HepG2 (cell line): Measurements from ENCODE around the gene TIPRL. TPM values are rescaled to one million over a fixed set of nuclear protein-coding genes. Genes with fewer than 3 reads are reported as not detected.

Experiments
- ATAC-seq: fragments of 200-7000 bp; cut with Tn5 transposase; 3 replicates; pipeline ENCODE4 v1.9.1; 2020; ENCODE audit warnings: mild to moderate bottlenecking, moderate library complexity
- BruUV-seq: library from RNA; stranded (reverse); fragments of 400-500 nt; replicated peaks from 2 replicates; lab custom pipeline; 2021; lab: Mats Ljungman, UMichigan
- CTCF ChIA-PET: fragments of 300-600 bp; formaldehyde crosslinking; extraction: SDS; loops from one replicate; lab custom pipeline; 2021; ENCODE audit warnings: low total read pairs, inconsistent platforms, low intra/inter-chr PET ratio; lab: Yijun Ruan, JAX
- POLR2A ChIA-PET: fragments of 350-600 bp; sonication (Branson Sonifier 250); formaldehyde crosslinking; loops from one replicate; lab custom pipeline; 2020; ENCODE audit warnings: antibody characterized with exemption, inconsistent platforms; lab: Yijun Ruan, JAX
- DNase-seq: peaks from one replicate; pipeline ENCODE4 v3.0.0-alpha.2; 2015; ENCODE audit warnings: low spot score
- FAIRE-seq: peaks from 3 replicates; lab custom pipeline; 2011; peaks lifted over from hg19 to GRCh38; lab: Jason Lieb, UNC
- H2AFZ ChIP-seq: one replicate; pipeline ENCODE4 v1.6.1; 2011; ENCODE audit warnings: low read length, inconsistent platforms
- H3K27ac ChIP-seq: fragments of 300-600 bp; 3 replicates; pipeline ENCODE4 v1.8.0; 2011; ENCODE audit warnings: mixed run types, mild to moderate bottlenecking, mixed read lengths, low read length, inconsistent platforms; ENCODE audit not compliant: insufficient read depth; ENCODE audit errors: extremely low read length
- H3K27me3 ChIP-seq, 2 experiments: fragments of 200-600 bp in 1 of 2; 2 replicates in 1 of 2; 3 replicates in 1 of 2; pipeline versions ENCODE4 v1.6.0 to v1.8.0; 2011; ENCODE audit warnings: low read length in 2 of 2, mild to moderate bottlenecking in 2 of 2, moderate library complexity in 2 of 2, inconsistent platforms in 1 of 2; ENCODE audit not compliant: insufficient read depth in 2 of 2, control insufficient read depth in 1 of 2
- H3K36me3 ChIP-seq, 2 experiments: fragments of 200-600 bp in 1 of 2; replicated peaks in 1 of 2; 2 replicates in 1 of 2; 3 replicates in 1 of 2; pipeline versions ENCODE4 v1.5.1 to v1.8.0; 2011; ENCODE audit warnings: low read length in 2 of 2, inconsistent platforms in 1 of 2; ENCODE audit not compliant: insufficient read depth in 2 of 2, control insufficient read depth in 1 of 2
- H3K4me1 ChIP-seq: 2 replicates; pipeline ENCODE4 v1.5.1; 2012; ENCODE audit warnings: low read length, inconsistent platforms; ENCODE audit not compliant: insufficient read depth
- H3K4me2 ChIP-seq: 2 replicates; pipeline ENCODE4 v1.6.0; 2011; ENCODE audit warnings: low read depth, low read length, inconsistent platforms
- H3K4me3 ChIP-seq, 3 experiments: fragments of 200-600 bp in 1 of 3; sonication (generic), shearing (Covaris generic) in 1 of 3; replicated peaks in 1 of 3; 2 replicates each; pipeline ENCODE4 v1.5.1; 2011 to 2016; ENCODE audit warnings: low read length in 3 of 3, inconsistent platforms in 2 of 3, low read depth in 2 of 3, mild to moderate bottlenecking in 2 of 3, control low read depth in 1 of 3, mixed read lengths in 1 of 3; ENCODE audit not compliant: insufficient read depth in 1 of 3
- H3K79me2 ChIP-seq: one replicate; pipeline ENCODE4 v1.6.1; 2011; ENCODE audit warnings: low read length, inconsistent platforms; ENCODE audit not compliant: insufficient read depth
- H3K9ac ChIP-seq: 2 replicates; pipeline ENCODE4 v1.6.0; 2011; ENCODE audit warnings: mild to moderate bottlenecking, low read depth, low read length, inconsistent platforms; ENCODE audit not compliant: insufficient read depth
- H3K9me3 ChIP-seq: 2 replicates; pipeline ENCODE4 v1.5.1; 2012; ENCODE audit warnings: mild to moderate bottlenecking, low read length
- H4K20me1 ChIP-seq: 2 replicates; pipeline ENCODE4 v1.6.0; 2011; ENCODE audit warnings: inconsistent platforms, mild to moderate bottlenecking, low read length, moderate library complexity; ENCODE audit not compliant: insufficient read depth
- CAMTA2 ChIP-seq: sonication (generic); formaldehyde crosslinking; IDR thresholded peaks from 2 replicates; pipeline ENCODE4 v1.4.0; 2020; ENCODE audit warnings: mild to moderate bottlenecking, missing genetic modification reagents, borderline replicate concordance
- CHCHD3 ChIP-seq: sonication (generic); formaldehyde crosslinking; IDR thresholded peaks from 2 replicates; pipeline ENCODE4 v1.8.0; 2022; ENCODE audit warnings: mild to moderate bottlenecking, missing genetic modification reagents, moderate library complexity
- DNMT1 ChIP-seq: sonication (generic); formaldehyde crosslinking; IDR thresholded peaks from 2 replicates; pipeline ENCODE4 v1.5.1; 2020; ENCODE audit warnings: mild to moderate bottlenecking, missing genetic modification reagents
- HDAC1 ChIP-seq: sonication (generic); formaldehyde crosslinking; IDR thresholded peaks from 2 replicates; pipeline ENCODE4 v1.5.1; 2020; ENCODE audit warnings: mild to moderate bottlenecking, missing genetic modification reagents
- JARID2 ChIP-seq: sonication (generic); formaldehyde crosslinking; IDR thresholded peaks from 2 replicates; pipeline ENCODE4 v1.8.1; 2023; ENCODE audit warnings: missing genetic modification reagents, inconsistent platforms; ENCODE audit not compliant: insufficient replicate concordance
- KAT8 ChIP-seq: IDR thresholded peaks from 2 replicates; pipeline ENCODE4 v1.6.1; 2016; ENCODE audit warnings: missing genetic modification reagents, missing compliant biosample characterization
- KLF12 ChIP-seq: sonication (generic); formaldehyde crosslinking; IDR thresholded peaks from 2 replicates; pipeline ENCODE4 v1.4.0; 2020; ENCODE audit warnings: missing genetic modification reagents, borderline replicate concordance
- NCOA5 ChIP-seq: sonication (generic); formaldehyde crosslinking; IDR thresholded peaks from 2 replicates; pipeline ENCODE4 v1.4.0; 2020; ENCODE audit warnings: missing genetic modification reagents
- NRL ChIP-seq: sonication (generic); formaldehyde crosslinking; IDR thresholded peaks from 2 replicates; pipeline ENCODE4 v1.5.0; 2020; ENCODE audit warnings: missing genetic modification reagents, mild to moderate bottlenecking, moderate library complexity, borderline replicate concordance
- PHF21A ChIP-seq: sonication (generic); formaldehyde crosslinking; IDR thresholded peaks from 2 replicates; pipeline ENCODE4 v1.5.0; 2020; ENCODE audit warnings: mild to moderate bottlenecking, missing genetic modification reagents
- ZMAT3 ChIP-seq: sonication (generic); formaldehyde crosslinking; conservative IDR thresholded peaks from 2 replicates; pipeline ENCODE4 v1.7.0; 2021; ENCODE audit warnings: missing genetic modification reagents
- ZNF138 ChIP-seq: sonication (generic); formaldehyde crosslinking; IDR thresholded peaks from 2 replicates; pipeline ENCODE4 v1.5.0; 2020; ENCODE audit warnings: mild to moderate bottlenecking, low read depth, missing genetic modification reagents
- ZNF430 ChIP-seq: sonication (generic); formaldehyde crosslinking; IDR thresholded peaks from 2 replicates; pipeline ENCODE4 v1.9.0; 2021; ENCODE audit warnings: mild to moderate bottlenecking, missing genetic modification reagents
- ZNF44 ChIP-seq: sonication (generic); formaldehyde crosslinking; IDR thresholded peaks from 2 replicates; pipeline ENCODE4 v1.5.1; 2020; ENCODE audit warnings: mild to moderate bottlenecking, missing genetic modification reagents
- ZSCAN9 ChIP-seq: IDR thresholded peaks from 2 replicates; pipeline ENCODE4 v1.6.1; 2016; ENCODE audit warnings: borderline replicate concordance
- ZZZ3 ChIP-seq: sonication (generic); formaldehyde crosslinking; IDR thresholded peaks from 2 replicates; pipeline ENCODE4 v1.4.0; 2020; ENCODE audit warnings: missing genetic modification reagents, mild to moderate bottlenecking, borderline replicate concordance
- WGBS: methylation state at CpG from one replicate; pipeline ENCODE4 v1.1.6; 2017; ENCODE audit warnings: low lambda C conversion rate; 5-methylcytosine and 5-hydroxymethylcytosine counted together
- in situ Hi-C: cut with HindIII; loops from 2 replicates; pipeline ENCODE4 v1.10.0; 2017; ENCODE audit warnings: low pct_unique_long_range_greater_than_20kb; ENCODE audit not compliant: extremely low pct_ligation_motif_present
- intact Hi-C: fragments of 100-400 bp; cut with micrococcal nuclease; formaldehyde crosslinking; loops from one replicate; pipeline ENCODE4 v1.10.0; 2022; ENCODE audit not compliant: unreplicated experiment
- polyA plus RNA-seq, 8 experiments: library from polyadenylated mRNA; depleted of rRNA in 3 of 8; stranded (reverse) in 7 of 8; unstranded in 1 of 8; fragments of >200 nt; fragmentation: Illumina TruSeq in 4 of 8; extraction: Trizol in 4 of 8; gene quantifications; 2 replicates each; pipeline versions ENCODE4 v1.2.1 to v1.2.3, GENCODE V29; 2011 to 2016; ENCODE audit warnings: low read depth in 4 of 8, missing spikeins in 1 of 8, mixed read lengths in 1 of 8; ENCODE audit not compliant: insufficient read depth in 1 of 8
- total RNA-seq, 5 experiments: library from RNA; depleted of rRNA; stranded (reverse); fragments of >200 nt; fragmentation: Illumina TruSeq; extraction: Trizol; gene quantifications; 2 replicates each; pipeline ENCODE4 v1.2.3, GENCODE V29; 2016; ENCODE audit warnings: low read depth in 1 of 5
- TF ChIP-seq, protein P1 (sequence below): IDR thresholded peaks from 2 replicates; pipeline ENCODE4 v1.6.1; 2012; ENCODE audit warnings: low read depth, low read length, improper control_type of control experiment
- TF ChIP-seq, protein P2 (sequence below): sonication (generic); formaldehyde crosslinking; IDR thresholded peaks from 2 replicates; pipeline ENCODE4 v1.9.0; 2021; ENCODE audit warnings: missing genetic modification reagents, borderline replicate concordance

TIPRL gene
- total and polyA plus RNA-seq, 2 of the 13 experiments (the other 11 are each of a cell fraction or from before 2014, with no cell fraction given) = 10.1 to 22.8 TPM

- intact Hi-C loops = loop anchor here (10.0 kb wide), 1 partner anchor 95 kb away; no protein-coding TSS in a partner anchor
- no peak overlapping the region for H3K27ac ChIP-seq
- POLR2A ChIA-PET = no interaction called here
Observed at GRCh38 chr1:168229893-168230292, 51.1 kb downstream of the TIPRL start.

DNA sequence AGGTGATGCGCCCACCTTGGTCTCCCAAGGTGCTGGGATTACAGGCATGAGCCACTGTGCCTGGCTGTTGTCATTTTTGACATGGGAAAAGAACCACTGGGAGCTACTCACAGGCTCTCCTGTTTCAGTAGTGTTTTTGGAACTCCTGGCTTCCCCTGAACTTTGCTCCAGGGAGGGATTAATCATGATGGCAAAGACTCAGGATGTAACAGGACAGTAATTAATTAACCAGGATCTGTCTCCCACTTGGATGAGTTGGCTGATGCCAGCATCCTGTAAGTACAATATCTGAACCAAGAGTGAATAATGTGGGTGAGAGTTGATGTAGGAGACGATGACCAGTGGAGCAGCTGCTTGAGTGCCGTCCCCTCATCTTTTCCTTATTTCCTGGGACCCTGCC is 51.9 kb downstream of the TIPRL start:
- in situ Hi-C loops (no loop called here), intact Hi-C loops (loop anchor here (10.0 kb wide), 1 partner anchor 94 kb away; no protein-coding TSS in a partner anchor)
- no TSS peak for BruUV-seq
- Histone ChIP-seq H3K9ac (no peak overlapping the region), H3K4me1 (peaks cover 58% of the 10 kb centered on the region), H3K4me3 (no peak overlapping the region), H3K4me2 (no peak overlapping the region), H3K27ac (no peak overlapping the region), H3K79me2 (peaks cover 45% of the 10 kb centered on the region), H3K36me3 (peaks cover 2 to 28% of the 10 kb centered on the region in 2 experiments; a peak in 4 of 5 replicates), H3K27me3 (no peaks in the 10 kb centered on the region), H4K20me1 (no peaks in the 10 kb centered on the region; the same call in 1 of the 2 replicates), H2AFZ (no peak overlapping the region), H3K9me3 (no peaks in the 10 kb centered on the region)
- FAIRE-seq (no peak), DNase-seq (peak; percentile 44), ATAC-seq (no peak)
- ChIA-PET CTCF (no interaction called here), POLR2A (no interaction called here)
- WGBS = 97% methylated on average over 3 of the region's 3 CpGs
- TF ChIP-seq PHF21A (no peak), KAT8 (CRISPR knock-in tag) (no peak), ZNF44 (CRISPR knock-in tag) (no peak), ZZZ3 (CRISPR knock-in tag) (no peak), ZSCAN9 (CRISPR knock-in tag) (no peak), CHCHD3 (CRISPR knock-in tag) (no peak), CAMTA2 (CRISPR knock-in tag) (no peak), JARID2 (CRISPR knock-in tag) (no peak), DNMT1 (CRISPR knock-in tag) (no peak), KLF12 (CRISPR knock-in tag) (no peak), HDAC1 (CRISPR knock-in tag) (no peak)
- TF ChIP-seq, protein P1, sequence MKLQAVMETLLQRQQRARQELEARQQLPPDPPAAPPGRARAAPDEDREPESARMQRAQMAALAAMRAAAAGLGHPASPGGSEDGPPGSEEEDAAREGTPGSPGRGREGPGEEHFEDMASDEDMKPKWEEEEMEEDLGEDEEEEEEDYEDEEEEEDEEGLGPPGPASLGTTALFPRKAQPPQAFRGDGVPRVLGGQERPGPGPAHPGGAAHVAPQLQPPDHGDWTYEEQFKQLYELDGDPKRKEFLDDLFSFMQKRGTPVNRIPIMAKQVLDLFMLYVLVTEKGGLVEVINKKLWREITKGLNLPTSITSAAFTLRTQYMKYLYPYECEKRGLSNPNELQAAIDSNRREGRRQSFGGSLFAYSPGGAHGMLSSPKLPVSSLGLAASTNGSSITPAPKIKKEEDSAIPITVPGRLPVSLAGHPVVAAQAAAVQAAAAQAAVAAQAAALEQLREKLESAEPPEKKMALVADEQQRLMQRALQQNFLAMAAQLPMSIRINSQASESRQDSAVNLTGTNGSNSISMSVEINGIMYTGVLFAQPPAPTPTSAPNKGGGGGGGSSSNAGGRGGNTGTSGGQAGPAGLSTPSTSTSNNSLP = 0 out of 2 replicates have a peak, but pooled peaks have one; percentile 25
- TF ChIP-seq, protein P2, sequence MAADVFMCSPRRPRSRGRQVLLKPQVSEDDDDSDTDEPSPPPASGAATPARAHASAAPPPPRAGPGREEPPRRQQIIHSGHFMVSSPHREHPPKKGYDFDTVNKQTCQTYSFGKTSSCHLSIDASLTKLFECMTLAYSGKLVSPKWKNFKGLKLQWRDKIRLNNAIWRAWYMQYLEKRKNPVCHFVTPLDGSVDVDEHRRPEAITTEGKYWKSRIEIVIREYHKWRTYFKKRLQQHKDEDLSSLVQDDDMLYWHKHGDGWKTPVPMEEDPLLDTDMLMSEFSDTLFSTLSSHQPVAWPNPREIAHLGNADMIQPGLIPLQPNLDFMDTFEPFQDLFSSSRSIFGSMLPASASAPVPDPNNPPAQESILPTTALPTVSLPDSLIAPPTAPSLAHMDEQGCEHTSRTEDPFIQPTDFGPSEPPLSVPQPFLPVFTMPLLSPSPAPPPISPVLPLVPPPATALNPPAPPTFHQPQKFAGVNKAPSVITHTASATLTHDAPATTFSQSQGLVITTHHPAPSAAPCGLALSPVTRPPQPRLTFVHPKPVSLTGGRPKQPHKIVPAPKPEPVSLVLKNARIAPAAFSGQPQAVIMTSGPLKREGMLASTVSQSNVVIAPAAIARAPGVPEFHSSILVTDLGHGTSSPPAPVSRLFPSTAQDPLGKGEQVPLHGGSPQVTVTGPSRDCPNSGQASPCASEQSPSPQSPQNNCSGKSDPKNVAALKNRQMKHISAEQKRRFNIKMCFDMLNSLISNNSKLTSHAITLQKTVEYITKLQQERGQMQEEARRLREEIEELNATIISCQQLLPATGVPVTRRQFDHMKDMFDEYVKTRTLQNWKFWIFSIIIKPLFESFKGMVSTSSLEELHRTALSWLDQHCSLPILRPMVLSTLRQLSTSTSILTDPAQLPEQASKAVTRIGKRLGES = no peak

More at GRCh38 chr1:168229893-168230292, 51.1 kb downstream of the TIPRL start:
- Histone ChIP-seq H3K36me3 (peaks cover 2 to 27% of the 10 kb centered on the region in 2 experiments; a peak in 4 of 5 replicates), H3K79me2 (peaks cover 45% of the 10 kb centered on the region), H4K20me1 (no peaks in the 10 kb centered on the region; the same call in 1 of the 2 replicates), H3K4me1 (peaks cover 58% of the 10 kb centered on the region), H3K27me3 (no peaks in the 10 kb centered on the region), H3K4me2 (no peak overlapping the region), H3K9me3 (no peaks in the 10 kb centered on the region), H3K9ac (no peak overlapping the region), H2AFZ (no peak overlapping the region), H3K4me3 (no peak overlapping the region)
- TF ChIP-seq ZMAT3 (CRISPR knock-in tag) (no peak), ZNF138 (CRISPR knock-in tag) (no peak), NCOA5 (CRISPR knock-in tag) (no peak), NRL (no peak), ZNF430 (CRISPR knock-in tag) (no peak)
- no peak for ATAC-seq
- 92% methylated on average over 4 of the region's 4 CpGs for WGBS
- FAIRE-seq = no peak
- no TSS peak for BruUV-seq
- in situ Hi-C loops = no loop called here
- no peak for DNase-seq
- CTCF ChIA-PET = no interaction called here
